DMS53 (cell line): ENCODE measurements around the gene PSD.

Experiments used
- DNase-seq: peaks from one replicate; lab custom pipeline; 2025; lab: John Stamatoyannopoulos, UW

The PSD gene

DNA sequence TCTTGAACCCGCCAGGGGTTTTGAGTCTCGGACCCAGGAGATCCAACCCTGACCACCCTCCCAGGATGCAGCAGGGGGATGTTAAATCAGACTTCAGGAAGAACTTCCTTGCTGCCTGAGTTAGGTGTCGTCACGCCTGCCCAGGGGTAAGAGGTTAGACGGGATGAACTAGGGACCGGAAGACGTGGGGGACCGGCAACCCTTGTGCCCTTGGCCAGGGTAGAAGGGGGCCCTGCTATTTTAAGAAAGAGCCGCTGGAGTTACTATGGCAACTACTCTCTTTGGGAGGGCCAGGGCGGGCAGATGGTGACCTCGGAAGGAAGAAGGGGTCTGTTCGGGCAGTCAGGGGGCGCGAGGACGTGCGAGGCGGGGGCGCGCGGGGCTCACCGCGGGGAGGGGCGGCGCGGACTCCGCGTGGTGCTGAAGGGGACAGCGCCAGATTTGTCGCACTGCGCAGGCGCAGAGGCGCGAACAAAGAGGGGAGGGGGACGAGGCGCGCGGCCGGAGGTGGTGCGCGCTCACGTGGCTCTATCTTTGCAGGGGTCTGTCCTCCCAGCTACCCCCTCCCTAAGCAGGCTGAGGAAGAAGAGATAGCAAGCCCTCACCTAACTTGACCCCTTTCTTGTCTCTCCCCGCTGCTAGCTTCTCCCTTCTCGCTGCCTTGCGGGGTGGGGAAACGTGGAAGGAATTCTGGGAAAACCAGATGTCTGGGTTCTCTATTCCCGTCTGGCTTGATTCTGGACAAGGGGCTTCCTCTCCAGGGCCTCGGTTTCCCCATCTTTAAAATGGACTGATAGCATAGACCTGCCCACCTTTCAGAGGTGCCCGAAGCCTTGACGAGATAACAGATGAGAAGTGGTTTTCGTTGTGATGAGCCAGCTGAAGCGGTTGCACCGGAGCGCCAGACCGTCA is 940 bp upstream of the PSD start:
- DNase-seq, result peak; percentile 93

DNA sequence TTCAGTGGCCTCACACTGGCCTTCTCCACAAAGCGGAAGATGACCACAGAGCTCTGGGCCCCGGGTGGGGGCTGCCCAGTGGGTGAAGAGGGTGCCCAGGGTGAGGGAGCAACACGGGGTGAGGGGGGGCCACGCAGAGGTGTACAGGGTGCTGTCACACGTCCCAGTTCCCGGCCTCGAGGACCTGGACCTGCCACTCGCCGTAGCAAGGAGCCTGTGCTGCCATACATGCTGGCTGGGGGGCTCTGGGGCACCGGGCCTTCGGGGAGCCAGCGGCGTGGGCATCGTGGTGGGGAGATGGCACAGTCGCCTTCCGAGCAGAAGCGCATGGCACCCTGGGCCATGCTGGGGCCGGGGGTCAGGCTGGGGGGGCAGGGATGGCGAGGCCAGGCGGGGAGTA is 1.9 kb downstream of the PSD start:
- no peak for DNase-seq

DNA sequence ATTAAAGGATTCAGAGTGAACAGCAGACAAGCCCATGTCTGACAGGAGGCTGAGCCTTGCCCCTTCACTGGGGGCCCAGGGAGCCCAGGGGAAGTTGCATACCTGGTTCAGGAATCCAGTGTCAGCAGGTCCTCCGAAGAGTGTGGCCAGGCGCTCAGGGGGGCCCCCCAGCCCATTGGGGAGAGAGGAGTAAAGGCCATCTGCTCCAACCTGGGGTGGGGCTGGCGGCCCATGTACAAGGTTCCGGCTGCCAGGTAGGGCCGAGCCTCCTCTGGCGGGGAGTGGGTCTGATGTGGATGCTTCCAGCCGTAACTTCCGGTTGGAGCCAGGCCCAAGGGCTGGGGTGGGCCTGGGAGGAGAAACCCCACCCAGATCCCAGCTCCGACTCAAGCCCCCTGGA is 2.3 kb downstream of the PSD start:
- no peak for DNase-seq

DNA sequence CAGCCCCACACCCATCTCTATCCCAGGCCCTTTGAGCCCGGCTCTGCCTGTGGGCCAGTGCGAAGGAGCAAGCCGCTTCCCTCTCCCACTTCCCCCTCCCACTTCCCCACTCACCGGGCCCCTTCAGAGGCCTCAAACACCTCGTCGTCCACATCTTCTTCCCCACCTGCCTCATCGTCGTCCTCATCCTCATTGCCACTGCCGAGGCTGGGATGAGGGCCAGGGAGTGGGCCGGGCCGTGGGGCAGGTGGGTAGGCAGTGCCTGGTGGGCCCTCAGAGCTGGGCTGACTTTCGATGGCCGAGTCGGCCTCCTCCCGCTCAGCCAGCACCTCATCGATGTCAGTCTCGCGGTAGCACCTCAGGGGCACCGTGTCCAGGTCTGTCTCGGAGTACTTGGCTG is 3.8 kb downstream of the PSD start:
- DNase-seq, result no peak

DNA sequence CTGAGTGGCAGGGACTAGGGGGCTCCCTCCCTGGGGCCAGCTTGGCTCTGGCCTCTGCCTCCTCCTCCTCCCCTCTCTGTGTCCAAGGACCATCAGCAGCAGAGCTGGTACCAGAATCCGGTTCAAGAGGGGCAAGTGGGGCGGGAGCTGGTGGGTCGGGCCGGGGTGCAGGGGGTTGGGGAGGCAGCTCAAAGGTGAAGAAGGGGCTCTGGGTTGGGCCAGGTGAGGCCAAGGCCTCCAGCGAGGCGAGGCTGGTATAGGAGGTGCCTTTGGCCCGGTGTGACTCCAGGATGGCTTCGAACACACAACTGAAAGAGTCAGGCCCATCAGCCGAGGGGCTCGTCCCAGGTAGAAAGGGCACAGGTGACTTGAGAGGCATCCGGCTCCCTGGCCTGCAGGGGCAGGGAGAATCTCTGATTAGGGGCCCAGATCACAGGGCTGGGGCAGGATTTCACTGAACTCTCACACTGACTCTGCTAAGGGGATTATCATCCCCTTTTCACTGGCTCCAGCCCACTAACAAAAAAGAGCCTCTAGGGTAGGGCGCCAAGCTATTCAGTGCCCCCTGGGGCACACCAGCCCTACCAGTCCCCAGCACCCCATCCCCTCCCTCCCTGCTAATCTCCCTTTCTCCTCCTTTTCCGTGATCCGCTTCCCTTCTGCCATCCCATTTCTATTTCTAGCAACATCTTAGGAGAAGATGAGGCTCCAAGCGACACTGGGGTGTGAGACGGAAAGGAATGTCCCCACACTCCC is 4.6 kb downstream of the PSD start:
- DNase-seq, result no peak

DNA sequence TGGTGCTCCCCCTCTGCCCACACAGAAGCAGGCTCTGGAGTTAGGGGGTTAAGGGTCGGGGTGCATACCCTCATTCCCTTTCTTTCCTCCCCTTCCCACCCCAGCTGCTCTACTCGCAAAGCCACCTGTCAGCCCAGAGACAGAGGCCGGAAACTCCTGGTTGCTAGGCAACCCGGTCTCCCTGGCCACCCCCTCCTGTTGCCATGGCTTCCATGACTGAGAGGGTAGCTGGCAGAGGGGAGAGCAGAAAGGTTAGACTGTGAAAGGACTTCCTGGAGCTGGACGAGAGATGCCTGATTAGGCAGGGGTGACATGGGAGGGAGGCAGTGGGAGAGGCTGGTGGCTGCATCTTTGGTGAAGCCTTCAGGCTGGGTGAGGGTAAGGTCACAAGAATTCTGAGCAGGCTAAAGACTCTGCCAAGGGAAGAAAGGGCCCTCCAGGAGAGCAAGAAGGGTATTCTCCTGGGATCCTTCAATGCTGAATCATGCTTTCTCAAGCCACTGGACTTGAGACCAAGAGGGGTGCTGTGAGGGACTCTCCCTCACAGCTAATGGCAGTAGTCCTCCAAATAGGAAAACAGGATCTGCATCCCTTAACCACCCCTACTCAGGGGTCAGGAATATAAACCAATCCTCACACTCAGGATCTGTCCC is 5.4 kb downstream of the PSD start:
- DNase-seq, result peak; percentile 98

DNA sequence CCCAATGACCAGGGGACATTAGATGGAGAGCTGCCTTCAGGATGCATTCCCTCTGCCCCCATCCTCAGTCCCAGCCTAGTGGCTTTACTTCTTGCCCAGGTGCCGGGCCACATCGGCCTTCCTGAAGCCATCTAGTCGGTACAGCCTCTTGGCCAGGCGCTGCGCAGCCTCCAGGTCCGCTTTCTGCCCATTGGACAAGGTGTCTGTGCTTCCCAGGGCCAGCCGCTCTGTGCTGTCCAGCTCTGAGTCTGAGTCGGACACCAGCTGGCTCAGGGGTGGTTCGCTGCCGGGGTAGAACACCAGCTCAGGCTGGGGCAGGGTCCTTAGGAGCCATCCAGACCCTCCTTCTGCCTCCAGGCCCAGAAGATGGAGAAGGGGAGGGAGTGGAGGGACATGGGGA is 6.3 kb downstream of the PSD start:
- DNase-seq, result no peak

DNA sequence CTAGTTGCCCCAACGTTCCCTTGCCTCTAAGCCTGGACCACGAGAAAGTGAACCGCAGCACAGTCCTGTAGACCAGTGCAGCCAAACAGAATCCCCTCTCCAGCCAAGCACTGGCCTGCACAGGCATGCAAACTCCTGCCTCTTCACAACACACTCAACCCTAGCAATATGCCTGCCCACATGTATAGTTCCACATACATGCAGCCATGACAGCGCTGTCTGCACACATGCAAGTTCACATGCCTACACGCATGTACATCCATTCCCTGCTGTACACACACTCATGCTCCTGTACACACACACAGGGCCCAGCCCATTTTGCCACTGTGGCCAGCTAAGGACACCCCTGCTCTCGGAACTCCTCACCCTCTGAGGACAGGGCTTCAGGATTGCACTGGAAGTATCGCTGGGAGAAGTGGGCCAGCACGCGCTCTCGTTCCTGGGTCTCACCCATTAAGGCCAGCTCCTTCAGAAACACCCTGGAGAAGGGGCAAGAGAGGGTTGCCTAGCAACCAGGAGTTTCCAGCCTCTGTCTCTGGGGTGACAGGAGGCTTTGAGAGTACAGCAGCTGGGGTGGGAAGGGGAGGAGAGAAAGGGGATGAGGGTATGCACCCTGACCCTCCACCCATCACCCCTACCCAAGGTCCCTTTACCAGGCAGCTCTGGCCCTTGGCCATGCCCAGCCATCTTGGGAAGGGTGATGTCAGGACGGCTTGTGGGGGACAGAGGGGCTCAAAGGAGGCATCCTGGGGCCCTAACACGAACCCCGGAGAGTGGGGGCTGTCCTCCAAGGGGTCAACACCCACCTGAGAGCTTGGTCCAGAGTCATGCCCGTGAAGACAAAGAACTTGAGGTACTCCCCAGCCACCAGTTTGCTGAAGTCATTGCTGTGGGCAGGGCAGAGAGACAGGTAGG is 7.0 kb downstream of the PSD start:
- DNase-seq, result peak; percentile 55

DNA sequence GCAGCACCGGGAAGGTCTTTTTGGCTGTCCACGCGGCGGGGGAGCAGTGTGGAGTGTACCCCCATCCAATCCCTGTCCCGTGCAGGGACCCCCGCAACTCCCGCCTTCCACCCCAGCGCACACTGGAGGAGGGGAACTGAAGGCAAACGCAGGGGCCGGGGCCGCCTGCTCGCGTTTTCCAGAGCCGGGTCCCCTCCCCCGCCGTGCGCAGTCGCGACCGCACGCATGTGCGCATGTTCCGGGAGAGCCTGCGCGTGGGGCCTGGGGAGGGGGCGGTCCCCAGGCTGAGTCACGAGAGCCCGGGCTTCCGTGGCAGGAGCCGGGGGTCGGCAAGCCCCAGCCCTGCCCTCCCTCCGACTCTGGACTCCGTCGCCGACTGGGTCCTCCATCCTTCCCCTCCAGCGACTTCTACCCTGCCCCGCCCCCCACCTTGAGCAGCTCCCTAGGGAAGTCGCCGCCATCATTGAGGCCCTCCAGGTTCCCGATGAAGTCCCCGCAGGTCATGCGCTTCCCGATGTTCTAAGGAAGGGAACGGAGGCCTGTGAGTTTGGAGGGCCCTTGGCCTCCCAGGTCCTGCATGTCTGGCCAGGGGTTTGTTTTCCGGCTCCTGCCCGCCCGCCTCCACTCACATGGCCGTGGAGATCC is 8.0 kb downstream of the PSD start:
- peak; percentile 74 for DNase-seq

DNA sequence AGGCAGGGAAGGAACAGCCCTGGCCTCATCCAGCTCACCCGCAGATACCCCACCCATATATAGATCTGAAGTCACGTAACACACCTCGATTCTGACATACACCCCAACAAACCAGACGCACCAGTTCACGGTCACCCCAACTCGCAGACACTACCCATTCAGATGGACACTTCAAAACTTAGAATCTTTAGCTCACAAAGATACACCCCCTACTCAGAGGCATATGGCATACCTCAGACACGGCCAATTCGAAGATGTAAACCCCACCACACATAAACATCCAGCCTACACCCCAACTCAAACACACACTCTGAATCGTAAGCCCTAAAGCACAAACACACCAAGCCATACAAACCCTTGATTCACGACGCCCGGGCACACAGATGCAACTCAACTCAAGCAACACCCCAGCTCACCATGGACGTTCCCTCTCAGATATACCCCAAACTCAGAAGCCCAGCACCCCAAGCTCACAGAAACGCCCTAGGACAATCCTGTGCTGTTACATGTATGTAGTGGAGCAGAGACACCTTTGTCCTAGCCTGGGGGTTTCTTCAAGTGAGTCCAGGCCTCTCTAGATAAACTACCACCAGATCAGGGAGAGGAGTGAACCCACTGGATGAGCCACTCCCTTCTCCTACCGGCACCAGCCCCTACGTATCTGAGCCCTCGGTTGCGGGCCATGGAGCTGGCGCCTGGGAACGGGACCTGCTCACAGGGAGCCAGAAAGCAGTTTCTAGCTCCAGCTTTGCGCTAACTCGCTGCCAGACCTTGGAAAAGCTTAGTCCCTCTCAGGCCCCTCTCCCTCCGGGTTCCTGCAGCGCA is 8.8 kb downstream of the PSD start:
- peak; percentile 69 for DNase-seq

DNA sequence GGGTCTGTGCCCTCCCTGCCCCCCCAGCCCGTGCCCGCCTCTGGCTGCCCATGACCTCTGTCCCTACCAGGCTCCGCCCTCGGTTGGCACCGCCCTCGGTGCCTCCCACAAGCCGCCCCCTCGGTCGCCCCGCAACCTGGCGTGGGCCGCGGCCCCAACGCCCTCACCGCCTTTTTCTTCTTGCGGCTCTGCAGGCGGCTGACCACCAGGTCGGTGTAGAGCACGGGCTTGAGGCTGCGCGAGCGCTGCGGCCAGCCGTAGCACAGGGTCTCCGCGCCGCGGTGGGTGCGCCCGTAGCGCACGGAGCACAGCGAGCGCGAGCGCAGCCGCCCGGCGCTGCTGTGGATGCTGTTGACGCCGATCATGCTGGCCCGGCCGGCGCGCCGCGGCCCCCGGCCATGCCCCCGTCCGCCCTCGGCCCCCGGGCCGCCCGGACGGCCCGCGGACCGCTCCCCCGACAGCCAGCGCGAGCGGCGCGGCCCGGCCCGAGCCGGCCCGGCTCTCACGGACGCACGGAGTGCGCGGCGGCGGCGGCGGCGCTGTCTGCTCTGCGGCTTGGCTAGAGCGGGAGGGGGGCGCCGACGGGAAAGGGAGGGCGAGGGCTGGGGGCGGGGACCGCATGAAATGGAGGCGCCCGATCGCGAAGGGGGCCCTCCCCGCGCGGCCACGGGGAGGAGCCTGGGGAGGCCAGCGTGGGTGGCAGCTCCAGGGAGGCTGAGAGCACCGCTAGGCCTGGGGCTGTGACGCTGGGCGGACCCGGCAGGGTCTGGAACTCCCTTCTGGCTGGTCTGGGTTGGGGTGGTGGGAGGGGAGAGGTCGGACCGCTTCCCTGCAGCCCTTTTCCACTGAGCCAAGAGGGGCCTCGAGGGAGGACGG is 9.6 kb downstream of the PSD start:
- DNase-seq, result peak; percentile 71

DNA sequence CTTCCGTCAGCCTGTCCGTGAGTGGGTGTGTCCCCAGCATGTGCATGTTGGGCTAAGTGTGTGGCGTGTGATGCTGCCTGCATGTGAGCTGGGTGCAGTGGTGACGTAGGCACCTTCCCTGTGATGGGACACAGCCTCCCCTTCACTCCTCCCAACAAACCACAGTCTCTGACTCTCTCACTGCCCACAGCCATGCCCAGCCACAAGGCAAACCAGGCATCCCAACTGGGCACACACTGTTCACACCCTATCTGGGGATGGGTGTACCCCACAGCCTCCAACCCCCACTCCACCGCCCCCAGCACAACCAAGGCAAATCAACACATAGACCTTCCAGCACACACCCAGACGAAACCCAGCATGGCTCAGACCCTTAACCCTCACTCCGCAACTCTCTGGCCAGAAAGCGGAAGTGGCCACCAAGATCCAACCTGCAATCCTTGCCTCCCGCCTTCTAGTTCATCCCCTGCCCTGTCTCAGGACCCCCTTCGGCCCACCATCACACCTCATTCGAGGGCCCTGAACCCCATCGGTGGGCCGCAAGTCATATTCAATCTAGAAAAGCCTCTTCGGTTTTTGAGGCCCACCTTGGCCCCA is 10.4 kb downstream of the PSD start:
- no peak for DNase-seq

DNA sequence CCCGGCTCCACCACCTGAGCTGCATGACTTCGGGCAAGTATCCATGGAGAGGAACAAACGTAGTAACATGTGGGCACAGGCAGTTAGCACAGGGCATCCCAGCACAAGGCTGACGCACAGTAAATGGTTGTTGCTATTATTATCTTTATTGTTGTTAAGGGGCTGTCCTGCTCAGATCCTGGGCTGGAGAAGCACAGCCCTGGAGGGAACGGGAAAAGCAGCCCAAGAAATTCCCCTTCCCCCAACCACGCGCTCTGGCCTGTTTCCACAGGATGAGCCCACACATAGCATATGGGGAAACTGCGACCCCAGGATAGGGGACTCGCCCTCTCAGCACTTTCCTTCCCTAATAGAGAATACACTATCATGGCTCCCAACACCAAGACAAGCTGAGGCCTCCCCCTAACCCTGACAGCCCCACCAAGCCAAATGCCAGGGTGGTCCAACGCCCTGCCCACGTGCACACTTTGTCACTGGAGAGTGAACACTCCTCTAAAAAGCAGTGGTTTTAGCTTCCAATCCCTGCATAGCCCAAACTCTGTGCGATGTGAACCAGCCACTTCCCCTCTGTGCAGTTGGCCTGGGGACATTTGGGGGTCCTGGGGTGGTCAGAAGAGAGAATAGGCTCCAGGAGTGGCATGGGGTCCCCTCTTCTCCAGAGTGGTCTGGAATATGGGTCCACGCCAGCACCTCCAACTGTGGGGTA is 11.0 kb downstream of the PSD start:
- no peak for DNase-seq

DNA sequence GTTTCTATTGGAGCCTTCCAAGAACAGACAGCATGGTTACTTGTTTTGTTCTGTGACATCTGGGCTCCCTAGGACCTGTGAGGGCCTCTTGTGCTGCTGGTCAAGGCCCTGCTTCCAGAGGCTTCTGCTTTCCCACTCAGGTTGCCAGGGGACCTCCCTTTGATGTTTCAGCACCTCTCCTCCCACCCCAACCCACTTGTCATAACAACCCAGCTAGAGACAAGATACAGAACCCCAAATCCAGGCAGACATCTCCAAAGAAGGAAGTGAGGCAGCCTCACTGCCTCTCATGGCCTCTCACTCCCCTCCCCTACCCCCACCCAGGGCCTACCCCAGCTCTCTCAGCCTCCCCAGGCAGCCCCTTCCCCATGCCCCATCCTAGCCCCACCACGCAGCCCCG is 11.8 kb downstream of the PSD start:
- DNase-seq, result no peak

DNA sequence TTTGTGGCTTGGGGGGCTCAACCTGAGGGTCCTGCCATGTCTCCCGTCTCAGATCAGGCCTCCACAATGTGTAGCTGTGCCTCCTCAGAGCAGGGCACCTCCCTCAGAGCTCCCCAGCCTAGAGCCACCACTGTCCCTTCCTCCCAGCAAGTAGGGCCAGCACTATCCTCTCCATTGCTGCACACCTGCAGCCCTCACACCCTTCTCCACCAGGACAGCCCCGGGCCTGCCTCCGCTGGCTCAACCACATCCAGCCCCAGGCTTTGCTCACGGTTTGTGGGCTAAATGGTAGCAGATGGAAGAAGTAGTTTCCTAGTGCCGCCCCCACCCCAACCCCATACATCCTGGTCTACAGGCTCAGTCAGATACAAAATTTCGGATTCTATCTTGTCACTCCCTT is 13.0 kb downstream of the PSD start:
- no peak for DNase-seq

DNA sequence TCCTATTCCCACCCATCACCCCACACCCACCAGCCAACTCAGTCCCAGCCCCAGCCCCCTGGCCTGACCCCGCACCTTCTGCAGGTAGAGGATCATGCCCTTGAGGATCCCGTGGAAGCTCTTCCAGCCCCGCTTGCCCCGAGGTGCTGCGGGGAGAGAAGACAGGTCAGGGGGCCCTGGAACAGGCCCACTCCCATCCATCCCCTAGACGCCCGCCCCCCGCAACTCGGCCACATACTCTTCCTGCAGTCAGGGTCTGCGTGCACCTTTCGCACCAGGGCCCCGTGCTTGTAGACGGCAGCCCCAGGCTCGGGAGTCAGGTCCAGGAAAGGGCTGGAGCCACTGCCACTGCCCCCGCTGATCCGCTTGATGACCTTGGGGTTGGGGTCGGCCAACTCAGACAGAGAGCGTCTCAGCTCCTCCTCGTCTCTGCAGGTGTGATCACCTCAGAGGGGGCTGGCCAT is 13.4 kb downstream of the PSD start:
- DNase-seq, result no peak

DNA sequence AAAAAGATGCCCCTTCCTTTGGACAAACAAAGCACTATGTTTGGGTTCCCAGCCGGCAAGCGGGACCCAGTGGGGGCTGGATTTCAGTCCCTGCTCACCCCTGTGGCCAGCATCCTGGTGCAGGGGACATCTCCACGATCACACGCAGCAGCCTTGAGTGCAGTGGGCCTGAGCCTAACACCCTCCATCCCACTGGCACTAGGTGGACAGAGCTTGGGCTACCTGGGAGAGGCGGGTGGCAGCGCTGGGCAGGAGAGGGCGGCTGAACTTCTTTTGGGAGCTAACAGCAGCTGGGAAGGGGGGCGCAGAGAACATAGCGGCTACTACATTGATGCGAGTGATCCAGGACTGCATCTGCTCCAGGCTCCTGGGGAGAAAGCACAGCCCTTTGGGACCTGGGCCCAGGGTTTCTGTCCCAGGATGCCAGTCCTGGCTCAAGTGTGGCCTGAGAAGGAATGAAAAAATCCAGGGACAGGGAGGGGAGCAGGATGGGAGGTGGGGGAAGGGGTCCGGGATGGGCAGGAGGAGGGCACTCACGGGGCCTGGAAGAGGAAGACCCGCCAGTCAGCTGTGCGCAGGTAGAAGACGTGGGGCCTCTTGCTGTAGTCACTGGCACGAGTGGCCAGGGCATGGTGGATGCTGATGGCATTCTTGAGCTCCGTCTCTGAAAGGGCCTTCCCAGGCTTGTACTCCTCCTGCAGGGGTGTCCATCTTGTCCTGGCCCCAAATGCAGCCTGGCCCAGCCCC is 14.1 kb downstream of the PSD start:
- DNase-seq, result no peak
